ENCODE measurements around the gene SEC24C. TPM values are rescaled to one million over a fixed set of nuclear protein-coding genes. Genes with fewer than 3 reads are reported as not detected.
A peak's percentile ranks its signal among the peaks of the same experiment; 100 is the strongest.
"Not testable (repeated sequence)": the region's sequence is repeated elsewhere in the genome, so short reads cannot be mapped to it uniquely, and the experiment has no call there.

Gene SEC24C
- total RNA-seq, 1 donor from 2014 or later = 36.6 TPM

DNA sequence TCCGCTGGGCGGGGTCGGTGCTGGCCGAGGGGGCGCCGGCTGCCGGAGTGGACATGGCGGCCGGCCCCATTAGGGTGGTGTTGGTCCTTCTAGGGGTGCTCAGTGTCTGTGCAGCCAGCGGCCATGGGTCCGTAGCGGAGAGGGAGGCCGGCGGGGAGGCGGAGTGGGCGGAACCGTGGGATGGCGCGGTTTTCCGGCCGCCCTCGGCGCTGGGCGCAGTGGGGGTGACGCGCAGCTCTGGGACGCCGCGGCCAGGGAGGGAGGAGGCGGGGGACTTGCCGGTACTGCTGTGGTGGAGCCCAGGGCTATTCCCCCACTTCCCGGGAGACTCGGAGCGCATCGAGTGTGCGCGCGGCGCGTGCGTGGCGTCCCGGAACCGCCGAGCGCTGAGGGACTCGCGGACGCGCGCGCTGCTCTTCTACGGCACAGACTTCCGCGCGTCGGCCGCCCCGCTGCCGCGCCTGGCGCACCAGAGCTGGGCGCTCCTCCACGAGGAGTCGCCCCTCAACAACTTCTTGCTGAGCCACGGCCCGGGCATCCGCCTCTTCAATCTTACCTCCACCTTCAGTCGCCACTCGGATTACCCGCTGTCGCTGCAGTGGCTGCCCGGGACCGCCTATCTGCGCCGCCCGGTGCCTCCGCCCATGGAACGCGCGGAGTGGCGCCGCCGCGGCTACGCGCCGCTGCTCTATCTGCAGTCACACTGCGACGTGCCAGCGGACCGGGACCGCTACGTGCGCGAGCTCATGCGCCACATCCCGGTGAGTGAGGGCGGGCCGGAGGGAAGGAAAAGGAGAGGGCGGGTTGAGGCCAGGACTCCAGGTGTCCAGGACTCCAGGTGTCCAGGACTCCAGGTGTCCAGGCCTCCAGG lies 28.3 kb downstream of the SEC24C start:
- DNase-seq (ENCODE audit: low spot score) = peak; percentile 91

DNA sequence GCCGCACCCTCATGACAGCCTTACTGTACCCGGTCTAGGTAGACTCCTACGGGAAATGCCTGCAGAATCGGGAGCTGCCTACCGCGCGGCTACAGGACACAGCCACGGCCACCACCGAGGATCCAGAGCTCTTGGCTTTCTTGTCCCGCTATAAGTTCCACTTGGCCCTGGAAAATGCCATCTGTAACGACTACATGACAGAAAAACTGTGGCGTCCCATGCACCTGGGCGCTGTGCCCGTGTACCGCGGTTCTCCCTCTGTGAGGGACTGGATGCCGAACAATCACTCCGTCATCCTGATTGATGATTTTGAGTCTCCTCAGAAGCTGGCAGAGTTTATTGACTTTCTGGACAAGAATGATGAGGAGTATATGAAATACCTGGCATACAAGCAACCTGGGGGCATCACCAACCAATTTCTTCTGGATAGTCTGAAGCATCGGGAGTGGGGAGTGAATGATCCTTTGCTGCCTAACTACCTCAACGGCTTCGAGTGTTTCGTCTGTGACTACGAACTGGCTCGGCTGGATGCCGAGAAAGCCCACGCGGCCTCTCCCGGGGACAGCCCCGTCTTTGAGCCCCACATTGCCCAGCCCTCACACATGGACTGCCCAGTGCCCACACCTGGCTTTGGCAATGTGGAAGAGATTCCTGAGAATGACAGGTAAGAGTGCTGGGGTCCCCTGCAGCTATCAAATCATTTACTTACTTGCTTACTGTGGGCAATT lies 29.1 kb downstream of the SEC24C start:
- no peak for DNase-seq (ENCODE audit: low spot score)

GRCh38 chr10:73774637-73775036 lies 30.5 kb downstream of the SEC24C start:
- no peak for DNase-seq (ENCODE audit: low spot score)

- no peak for DNase-seq (ENCODE audit: low spot score)
These were observed 34.8 kb downstream of the SEC24C start for GRCh38 chr10:73779018-73779417.

DNA sequence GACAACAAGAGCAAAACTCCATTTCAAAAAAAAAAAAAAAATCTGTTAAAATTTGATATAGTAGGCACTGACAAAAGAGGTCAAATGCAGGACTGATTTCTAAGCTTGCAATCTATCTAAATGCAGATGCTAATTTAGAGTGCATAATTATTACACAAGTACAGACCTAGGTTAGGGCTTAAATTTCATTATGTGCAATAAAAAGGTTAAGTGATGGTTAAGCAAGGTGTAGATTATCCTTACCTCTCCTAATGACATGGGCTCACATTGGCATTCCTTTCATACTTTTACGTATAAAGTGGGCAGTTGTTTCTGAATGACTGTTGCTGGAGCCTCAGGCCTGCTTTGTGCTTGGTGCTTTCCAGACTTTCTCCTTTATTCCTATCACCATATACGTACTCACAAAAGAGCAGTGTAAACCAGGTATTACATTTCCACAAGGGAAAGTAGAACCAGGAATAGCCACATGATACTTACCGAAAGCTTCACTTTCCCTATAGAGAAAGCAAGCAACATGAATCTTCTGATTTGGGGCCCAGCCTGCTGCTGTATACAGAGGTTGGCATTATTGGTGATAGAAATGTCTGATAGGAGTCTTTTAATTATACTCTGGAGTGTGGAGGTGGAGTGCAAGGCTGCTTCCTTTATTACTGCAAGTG lies 35.5 kb downstream of the SEC24C start:
- DNase-seq (ENCODE audit: low spot score) = no peak

GRCh38 chr10:73780301-73780700 lies 36.1 kb downstream of the SEC24C start:
- DNase-seq (ENCODE audit: low spot score) = no peak

- DNase-seq (ENCODE audit: low spot score) = no peak
These were observed 36.8 kb downstream of the SEC24C start for GRCh38 chr10:73780966-73781365.

- DNase-seq (ENCODE audit: low spot score) = no peak
These were observed 37.3 kb downstream of the SEC24C start for GRCh38 chr10:73781548-73781878.

- peak; percentile 94 for DNase-seq (ENCODE audit: low spot score)
These were observed 37.9 kb downstream of the SEC24C start, which contains the start of gene CHCHD1 for GRCh38 chr10:73781879-73782748. CHCHD1 (plus strand) TSS chr10:73782048; CDS start chr10:73782076, 28 bp downstream.

- DNase-seq (ENCODE audit: low spot score) = no peak
These were observed 38.5 kb downstream of the SEC24C start for GRCh38 chr10:73782749-73783085.

DNA sequence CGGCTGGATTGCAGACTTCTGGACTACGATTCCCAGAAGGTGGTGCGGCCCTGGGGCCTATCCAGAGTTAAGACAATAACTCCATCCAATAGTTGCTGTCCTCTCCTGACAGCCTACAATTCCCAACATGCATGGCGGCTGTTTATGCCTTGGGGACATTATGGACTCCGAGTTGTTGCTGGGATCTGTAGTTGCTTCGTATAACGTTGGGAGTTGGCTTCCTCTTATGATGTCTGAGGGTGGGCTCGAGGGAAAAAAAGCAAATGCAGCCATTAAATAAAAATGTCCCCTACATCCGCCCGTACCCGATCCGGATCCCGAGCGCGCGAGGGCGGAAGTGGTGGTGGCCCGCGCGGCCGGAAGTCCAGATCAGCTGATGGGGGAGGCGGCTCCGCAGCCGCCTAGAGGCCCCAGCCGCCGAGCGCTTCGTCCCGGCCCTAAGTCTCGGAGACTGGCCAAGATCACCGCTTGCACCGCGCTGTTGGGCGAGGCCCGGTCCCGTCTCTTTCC lies 41.1 kb downstream of the SEC24C start, which contains the start of gene ZSWIM8:
ZSWIM8 (plus strand) TSS at position 396 of the 510 bp plus-strand sequence. CDS start 273 bp downstream, outside the sequence.
- peak; percentile 99 for DNase-seq (ENCODE audit: low spot score)

- DNase-seq (ENCODE audit: low spot score) = peak; percentile 37
These were observed 41.7 kb downstream of the SEC24C start for GRCh38 chr10:73785721-73786511.

GRCh38 chr10:73786512-73786885 lies 42.3 kb downstream of the SEC24C start:
- no peak for DNase-seq (ENCODE audit: low spot score)

GRCh38 chr10:73787031-73787800 lies 43.0 kb downstream of the SEC24C start:
- not testable (repeated sequence) for DNase-seq (ENCODE audit: low spot score)

GRCh38 chr10:73788864-73789658 lies 44.9 kb downstream of the SEC24C start:
- DNase-seq (ENCODE audit: low spot score) = no peak

GRCh38 chr10:73789659-73790055 lies 45.5 kb downstream of the SEC24C start:
- DNase-seq (ENCODE audit: low spot score) = no peak

DNA sequence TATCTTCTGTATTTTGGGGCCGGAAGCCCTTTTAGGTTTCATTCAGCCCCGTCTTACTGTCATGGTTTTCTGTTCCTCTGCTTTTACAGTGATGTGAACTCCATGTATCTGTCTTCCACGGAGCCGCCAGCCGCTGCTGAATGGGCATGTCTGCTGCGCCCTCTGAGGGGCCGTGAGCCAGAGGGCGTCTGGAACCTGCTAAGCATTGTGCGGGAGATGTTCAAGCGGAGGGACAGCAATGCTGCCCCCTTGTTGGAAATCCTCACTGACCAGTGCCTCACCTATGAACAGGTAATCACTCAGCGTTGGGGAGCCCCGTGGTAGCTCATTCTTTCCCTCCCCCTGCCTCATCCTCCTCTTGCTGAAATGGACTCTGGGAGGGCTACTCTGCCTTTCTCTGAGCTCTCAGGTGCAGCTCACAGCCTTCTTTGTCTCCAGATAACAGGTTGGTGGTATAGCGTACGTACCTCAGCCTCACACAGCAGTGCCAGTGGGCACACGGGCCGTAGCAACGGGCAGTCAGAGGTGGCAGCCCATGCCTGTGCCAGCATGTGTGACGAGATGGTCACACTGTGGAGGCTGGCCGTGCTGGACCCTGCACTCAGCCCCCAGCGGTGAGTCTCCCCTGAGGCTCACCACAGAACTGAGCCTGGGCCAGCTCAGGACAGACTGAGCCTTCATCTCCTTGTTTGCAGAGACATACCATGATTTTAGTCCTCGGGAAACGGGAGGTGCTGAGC lies 46.9 kb downstream of the SEC24C start:
- no peak for DNase-seq (ENCODE audit: low spot score)

DNA sequence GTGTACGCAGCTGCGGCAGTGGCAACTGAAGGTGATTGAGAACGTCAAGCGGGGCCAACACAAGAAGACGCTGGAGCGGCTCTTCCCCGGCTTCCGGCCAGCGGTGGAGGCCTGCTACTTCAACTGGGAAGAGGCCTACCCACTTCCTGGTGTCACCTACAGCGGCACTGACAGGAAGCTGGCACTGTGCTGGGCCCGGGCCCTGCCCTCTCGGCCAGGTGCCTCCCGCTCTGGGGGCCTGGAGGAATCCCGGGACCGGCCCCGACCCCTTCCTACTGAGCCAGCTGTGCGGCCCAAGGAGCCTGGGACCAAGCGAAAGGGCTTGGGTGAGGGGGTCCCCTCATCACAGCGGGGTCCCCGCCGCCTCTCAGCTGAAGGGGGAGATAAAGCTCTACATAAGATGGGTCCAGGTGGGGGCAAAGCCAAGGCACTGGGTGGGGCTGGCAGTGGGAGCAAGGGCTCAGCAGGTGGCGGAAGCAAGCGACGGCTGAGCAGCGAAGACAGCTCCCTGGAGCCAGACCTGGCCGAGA lies 47.8 kb downstream of the SEC24C start:
- DNase-seq (ENCODE audit: low spot score) = no peak
